CD4-positive, alpha-beta T cell treated with Interleukin-2 at 100 ng/mL for 4 hours (primary cell): Measurements from ENCODE around the gene GARIN5B.
"Not testable (repeated sequence)": the region's sequence is repeated elsewhere in the genome, so short reads cannot be mapped to it uniquely, and the experiment has no call there.

Source experiments
- DNase-seq: peaks from one replicate; pipeline ENCODE4 v3.0.0-alpha.2; 2020; ENCODE audit warnings: low spot score

The GARIN5B gene

DNA sequence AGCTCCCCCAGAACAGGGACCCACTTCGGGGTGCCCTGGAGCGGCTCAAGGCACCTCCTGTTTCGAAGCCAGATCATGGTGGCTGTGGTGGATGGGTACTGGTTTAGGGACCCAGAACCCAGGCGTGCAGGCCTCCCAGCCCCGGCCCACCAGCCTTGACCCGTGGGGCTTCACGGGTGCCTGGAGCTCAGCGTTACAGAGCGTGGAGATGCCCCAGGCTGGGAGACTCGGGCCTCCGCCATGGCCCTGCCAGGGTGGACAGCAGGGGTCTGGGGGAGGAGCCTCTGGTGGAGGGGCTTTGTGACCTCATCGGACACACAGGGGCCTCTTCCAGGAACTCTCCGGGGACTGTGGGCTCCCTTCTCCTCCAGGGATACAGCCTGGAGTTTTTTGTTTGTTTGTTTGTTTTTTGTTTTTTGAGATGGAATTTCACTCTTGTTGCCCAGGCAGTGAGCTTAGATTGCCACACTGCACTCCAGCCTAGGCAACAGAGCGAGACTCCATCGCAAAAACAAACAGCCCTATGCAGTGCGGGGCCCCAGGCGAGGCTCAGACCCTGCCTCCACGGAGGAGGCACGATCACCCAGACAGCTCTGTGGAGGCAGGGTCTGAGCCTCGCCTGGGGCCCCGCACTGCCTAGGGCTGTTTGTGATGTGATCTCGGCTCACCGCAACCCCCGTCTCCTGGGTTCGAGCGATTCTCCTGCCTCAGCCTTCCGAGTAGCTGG, at the start of gene GARIN5B:
TSS of gene GARIN5B (minus strand) at position 271 of the 727 bp plus-strand sequence. CDS start at position 77, 194 bp downstream.
- no peak for DNase-seq

DNA sequence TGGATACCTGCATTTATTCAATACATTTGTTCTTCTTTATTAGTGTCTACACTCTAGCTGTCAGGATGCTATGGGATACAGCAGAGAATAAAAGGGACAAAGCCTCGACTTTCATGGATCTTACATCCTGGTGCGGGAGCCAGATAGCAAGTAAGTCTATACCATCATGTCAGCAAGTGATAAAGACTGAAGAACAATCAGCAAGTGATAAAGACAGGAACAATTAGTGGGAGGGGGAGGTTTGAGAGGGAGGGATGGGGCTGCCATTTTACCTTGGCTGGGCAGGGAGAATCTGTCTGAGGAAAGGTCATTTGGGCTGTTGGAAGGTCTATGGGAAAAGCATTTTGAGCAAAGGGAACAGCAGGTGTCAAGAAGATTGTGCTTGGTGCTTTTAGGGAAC, 47.1 kb upstream of the GARIN5B start:
- DNase-seq = no peak

DNA sequence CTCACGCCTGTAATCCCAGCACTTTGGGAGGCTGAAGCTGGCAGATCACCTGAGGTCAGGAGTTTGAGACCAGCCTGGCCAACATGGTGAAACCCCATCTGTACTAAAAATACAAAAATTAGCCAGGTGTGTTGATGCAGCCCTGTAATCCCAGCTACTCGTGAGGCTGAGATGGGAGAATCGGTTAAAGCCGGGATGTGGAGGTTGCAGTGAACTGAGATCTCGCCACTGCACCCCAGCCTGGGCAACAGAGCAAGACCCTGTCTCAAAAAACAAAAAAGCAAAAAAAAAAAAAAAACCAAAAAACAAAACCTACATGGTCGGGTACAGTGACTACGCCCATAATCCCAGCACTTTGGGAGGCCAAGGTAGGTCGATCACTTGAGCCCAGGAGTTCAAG, 46.1 kb upstream of the GARIN5B start:
- DNase-seq = not testable (repeated sequence)

DNA sequence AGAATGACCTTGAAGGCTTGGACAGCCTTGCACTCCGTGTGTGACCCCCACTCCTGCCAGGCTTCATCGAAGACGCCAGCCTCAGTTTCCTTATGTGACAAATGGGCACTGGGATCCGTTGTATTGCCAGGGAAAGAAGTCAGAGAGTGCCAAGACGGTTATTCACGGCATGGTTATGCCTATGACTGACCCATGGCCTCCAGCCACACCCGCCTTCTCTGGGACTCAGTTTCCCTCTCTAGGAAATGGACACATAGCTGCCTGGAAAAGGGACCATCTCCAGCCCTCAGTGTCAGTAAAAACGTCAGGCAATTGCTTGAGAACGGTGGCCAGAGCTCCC, 45.4 kb upstream of the GARIN5B start:
- DNase-seq = no peak

DNA sequence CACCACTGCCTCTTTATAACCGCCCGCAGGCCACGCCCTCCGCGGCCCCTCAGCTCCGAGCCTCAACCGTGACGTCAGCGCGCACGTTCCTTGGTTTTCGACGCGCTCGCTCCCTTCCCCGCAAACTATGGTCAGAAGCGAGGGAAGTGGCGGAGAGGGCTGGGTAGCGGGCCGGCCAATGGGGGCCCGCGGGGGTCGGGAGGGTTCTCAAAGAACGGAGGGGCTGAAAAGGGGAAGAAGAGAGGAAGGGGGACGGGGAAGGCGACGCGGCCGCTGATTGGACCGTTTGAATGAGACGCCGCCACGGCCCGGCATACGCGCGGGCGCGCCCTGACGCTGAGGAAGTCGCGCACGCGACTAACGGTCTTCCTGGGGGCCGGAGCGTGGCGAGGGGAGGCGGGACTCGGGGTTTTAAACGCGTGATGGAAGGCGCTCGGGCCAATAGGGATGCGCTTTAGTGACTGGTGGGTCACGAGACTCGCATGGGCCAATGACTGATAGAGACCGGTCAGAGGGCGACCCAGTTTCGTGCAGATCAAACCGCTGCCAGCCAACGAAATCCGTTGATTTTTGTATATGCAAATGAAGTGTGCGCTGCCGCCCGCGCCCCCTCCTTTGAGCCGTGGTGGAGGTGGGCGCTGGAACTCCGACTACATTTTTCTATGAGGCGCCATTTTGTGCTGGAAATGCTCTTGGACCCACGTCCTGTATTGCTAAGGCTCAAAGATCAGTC, 44.9 kb upstream of the GARIN5B start:
- peak; percentile 98 for DNase-seq

DNA sequence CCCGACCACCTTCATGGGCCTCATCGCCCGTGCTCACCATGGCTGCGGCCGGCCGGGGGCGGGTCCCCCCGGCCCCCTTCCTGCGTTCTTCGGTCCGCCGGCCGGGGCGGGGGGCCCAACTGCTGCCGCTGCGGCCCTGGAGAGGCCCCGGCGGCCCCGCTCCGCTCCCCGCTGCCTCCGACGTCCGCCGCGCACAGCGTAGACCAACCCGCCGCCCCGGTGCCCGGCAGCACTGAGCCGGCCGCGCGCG, 44.4 kb upstream of the GARIN5B start, which contains the start of gene UBE2S:
TSS of gene UBE2S (minus strand) at position 239 of the 250 bp plus-strand sequence. CDS start at position 40, 199 bp downstream.
- DNase-seq = not testable (repeated sequence)

DNA sequence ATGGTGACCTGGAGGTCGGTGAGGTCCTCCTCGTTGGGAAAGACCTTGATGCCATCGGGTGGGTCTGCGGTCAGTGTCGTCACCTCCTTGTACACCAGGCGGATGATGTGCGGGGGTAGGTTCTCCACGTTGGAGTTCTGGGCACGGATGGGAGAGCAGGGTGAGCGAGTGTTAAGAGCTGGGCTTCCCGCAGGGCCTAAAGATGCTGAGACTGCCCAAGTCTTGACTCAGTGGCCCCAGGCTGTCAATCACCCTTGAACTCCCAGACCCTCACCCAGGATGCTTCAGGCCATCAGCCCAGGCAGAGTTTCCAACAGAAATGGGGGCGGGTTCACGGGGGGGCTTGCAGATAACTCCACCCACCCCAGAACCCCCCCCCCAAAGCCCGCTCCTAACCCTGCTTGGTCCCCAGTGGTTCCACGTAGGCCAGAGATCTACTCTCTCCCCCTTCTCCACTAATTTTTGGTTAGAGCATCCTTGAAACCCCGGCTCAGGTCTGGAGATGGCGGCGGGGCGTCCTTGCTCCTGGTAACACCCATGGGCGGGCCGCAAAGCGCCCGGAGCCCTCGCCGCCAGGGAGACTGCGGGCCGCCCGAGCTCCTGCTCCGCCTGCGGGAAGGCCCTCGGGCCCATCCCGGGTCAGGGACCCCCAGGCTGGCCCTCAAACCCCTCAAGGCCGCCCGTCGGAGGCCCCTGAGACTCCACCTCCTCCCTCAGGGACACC, 43.9 kb upstream of the GARIN5B start:
- peak; percentile 16 for DNase-seq

DNA sequence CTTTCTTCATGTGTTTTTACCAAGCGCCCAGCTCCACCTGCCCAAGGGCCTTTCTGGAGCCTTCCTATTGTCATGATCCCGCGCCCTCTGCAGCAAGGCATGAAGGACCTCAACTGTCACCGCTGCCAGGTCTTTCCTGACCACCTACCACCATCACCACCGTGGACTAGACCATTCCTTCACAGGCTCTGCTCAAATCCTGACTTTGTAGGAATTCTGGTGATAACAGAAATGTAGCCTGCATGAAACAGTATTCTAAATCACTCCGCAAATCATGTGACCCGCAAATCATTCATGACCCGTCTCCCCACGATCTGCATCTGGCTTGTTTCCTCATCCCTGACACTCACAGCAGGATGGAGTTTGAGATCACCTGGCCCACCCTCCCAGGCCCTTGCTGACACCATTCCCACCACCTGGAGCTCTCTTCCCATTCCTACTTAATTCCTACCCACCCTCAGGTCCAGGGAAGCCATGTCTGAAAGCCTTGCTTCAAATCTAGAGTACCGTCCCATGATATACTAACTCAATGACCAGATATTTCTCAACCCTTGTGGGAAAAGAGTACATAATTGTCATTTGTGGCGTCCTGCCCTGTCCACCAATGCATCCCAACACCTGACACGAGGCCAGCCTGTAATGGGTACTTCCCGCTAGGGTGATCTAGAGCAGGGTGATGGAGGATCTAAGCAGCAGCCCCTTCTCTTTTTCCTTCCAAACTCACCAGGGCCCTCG, 43.2 kb upstream of the GARIN5B start:
- no peak for DNase-seq

DNA sequence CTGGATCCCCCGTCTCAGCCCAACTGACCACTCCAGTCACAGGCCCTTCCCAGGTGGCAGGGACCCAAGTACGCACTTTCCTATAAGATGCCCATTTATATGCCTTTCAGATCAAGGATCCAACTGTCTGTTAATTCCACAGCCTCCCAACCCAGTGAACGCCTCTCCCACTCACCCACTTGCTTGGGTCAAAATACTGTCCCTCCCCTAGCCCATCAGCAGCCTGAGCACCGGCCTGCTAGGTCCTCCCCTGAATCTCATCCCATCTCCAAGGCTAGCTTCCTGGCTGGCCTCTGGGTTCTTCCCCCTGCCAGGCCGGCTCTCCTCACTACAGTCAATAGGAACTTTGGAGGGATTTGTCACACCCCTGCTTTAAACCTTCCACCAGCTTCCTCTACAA, 42.6 kb upstream of the GARIN5B start:
- no peak for DNase-seq

DNA sequence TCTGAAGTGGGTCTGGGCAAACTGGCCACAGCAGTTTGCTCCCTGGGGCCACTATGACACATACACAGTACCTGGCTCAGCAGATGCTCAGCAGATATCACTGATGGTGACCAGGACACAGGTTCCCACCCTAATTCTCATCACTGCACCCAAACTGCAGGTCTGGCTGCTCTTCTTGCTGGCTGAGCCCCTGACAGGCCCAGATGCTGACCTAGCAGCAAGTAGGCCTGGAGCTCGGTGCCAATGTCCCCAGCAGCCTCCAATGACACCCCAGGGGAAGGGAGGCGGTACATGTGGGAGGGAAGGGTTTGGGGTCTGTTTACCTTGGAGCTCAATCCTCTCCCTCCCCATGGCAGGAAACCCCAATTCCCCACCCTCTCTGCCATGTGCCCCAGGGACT, 39.4 kb upstream of the GARIN5B start:
- no peak for DNase-seq

DNA sequence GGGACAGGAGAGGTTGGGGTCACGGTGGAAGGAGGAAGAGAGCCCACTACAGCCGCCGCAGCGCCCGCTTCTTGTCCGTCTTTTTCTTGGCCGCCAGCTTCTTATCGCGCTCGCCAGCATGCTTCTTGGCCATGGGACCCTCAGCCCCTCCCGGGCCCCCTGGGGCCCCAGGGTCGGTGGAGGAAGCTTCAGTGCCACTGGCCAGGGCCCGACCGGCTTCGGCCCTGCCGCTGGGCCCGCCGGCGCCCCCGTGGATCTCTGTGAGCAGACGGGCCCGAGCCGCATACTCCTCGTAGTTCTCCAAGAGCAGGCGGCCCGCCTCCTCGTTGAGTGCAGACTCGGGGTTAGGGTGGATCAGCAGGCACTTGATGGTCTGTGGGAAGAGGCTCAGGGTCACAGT, 38.3 kb upstream of the GARIN5B start:
- not testable (repeated sequence) for DNase-seq

DNA sequence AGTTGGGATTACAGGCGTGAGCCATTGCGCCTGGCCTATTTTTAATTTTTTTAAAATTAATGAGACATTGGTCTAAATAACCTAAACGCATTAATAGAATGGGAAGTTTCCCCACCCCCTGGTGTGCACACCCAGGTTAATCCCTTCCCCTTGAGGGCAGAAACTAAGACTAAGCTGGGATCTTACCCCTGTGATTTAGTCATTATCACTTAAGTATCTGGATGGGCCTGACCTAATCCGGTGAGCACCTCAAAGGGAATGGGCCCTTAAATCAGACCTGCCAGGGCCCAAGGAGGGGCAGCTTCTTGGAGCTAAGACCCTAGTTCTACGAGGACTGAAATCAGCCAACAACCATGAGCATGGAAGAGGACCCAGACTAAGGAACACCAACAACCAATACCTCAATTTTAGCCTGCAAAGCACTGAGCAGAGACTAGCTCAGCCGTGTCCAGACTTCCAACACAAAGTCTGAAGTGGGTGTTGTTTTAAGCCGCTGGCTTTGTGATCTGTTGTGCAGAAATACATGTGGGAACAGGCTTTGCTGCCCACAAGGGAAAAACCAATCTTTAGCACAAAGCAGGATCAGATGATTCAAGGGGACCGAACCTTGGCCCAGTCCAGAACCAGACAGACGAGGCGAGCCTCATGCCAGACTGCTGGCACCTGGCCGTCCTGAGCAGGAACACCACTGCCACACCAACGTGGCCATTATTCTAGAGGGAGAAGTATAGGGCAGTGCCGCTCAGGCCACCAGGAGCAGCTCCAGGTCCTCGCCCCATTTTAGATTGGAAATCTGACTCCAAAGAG, 37.4 kb upstream of the GARIN5B start:
- DNase-seq = no peak

DNA sequence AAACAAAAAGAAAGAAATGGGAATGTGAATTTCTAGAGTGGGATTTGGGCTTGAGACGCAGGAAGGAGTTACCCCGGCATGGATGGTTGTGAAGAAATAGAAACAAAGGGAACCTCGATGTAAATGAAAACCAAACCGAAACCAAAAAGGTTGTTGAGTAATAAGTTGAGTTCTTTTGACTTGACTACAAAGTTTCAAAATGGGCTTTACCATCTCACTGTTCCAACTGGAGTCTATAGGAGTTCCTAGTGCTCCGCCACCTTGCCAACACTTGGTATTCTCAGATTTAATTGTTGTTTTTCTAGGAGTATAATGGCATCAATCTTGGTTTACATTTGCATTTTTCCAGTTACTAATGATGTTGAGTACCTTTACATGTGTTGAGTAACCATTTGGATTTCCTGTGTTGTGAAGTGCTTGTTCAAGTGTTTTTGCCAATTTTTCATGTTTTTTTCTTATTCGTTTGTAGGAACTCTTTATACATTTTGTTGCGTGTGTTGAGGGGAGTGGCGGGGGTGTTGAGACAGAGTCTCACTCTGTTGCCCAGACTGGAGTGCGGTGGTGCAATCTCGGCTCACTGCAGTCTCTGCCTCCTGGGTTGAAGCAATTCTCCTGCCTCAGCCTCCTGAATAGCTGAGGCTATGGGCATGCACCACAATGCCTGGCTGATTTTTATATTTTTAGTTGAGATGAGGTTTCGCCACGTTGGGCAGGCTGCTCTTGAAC, 35.3 kb upstream of the GARIN5B start:
- DNase-seq = no peak

DNA sequence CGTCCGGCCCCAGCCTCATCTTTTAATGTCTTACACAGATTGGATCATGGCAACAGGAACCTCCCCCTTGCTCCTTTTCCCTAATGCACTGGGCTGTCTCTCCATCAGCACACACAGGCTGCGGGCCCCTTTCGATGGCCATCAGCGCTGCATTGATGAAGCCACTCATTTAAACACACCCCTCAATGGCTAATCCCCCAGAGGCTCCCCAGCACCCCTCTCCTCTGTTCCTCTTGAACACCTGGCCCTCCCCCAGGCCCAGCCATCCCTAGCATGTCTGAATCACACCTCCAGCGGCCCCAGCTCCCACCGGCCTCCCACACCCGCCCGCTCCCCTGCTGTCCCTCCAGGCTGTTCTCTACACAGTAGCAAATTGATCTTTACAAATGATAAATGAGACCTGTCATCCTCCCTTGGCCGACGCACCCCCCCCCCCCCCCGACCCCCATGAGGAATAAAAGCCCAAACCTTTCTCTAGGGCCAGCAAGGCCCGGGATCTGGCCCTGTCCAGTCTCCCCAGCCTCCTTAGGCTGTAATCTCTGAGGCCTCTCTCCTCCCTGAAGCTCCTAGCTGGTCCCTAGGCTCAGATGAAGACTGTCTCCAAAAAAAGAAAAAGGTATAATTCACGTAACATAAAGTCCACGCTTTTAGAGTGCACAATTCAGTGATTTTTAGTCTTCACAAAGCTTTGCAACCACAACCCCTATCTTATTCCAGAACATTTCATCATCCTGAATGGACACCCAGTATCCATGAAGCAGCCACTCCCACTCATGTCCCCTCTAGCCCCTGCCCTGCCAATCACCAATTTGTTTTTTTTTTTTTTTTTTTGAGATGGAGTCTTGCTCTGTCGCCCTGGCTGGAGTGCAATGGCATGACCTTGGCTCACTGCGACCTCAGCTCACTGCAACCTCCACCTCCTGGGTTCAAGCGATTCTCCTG, 30.0 kb upstream of the GARIN5B start:
- DNase-seq = no peak

DNA sequence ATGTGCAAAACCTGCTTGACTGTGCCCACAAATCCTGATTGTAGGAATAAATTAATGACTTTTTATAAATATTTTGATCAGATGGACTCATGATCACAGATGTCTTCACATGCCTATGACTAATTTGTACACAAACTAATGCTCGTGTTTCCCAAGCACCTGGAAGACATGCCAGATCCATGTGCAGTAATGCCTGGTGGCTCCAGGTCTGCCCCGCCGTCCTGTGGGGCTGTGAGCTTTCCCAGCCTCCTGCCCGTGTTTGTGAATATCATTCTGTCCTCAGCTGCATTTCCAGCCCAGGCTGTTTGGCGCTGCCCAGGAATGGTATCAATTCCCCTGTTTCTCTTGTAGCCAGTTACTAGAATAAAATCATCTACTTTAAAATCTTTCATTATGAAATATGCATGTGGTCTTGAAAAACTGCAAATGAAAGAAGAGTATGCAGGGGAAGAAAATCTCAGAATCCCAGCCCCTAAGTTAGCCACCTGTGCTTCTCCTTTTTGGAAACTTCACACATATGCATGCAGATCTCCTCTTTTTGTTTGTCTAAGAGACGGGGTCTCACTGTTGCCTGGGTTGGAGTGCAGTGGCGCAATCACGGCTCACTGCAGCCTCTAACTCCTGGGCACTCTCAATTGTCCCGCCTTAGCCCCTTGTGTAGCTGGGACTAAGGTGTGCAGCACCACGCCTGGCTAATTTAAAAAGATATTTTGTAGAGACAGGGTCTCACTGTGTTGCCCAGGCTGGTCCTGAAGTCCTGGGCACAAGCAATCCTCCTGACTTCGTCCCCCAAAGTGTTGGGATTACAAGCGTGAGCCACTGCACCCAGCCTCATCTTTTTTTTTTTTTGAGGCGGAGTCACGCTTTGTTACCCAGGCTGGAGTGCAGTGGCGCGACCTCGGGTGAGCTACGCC, 28.9 kb upstream of the GARIN5B start:
- DNase-seq = no peak

DNA sequence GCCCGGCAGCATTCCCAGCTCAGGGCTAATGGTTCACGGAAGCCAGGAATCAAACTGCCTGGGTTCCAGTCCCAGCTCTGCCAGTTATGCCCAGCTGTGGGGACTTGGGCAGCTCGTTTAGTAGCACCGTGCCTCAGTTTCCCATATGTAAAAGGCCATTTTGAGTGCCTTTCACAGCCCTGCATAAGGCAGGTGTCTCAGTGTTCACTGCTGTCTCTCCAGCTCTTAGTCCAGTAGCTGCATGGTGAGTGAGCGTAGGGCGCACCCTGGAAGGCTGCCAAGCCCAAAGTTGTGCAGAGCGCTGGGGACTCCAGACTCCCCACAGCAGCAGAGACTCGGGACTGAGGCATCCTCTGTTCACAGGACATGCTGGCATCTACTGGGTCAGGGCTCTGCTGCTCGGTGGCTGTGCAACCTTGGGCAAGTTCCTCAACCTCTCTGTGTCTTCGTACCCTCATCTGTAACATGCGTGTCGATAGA, 28.2 kb upstream of the GARIN5B start:
- no peak for DNase-seq

DNA sequence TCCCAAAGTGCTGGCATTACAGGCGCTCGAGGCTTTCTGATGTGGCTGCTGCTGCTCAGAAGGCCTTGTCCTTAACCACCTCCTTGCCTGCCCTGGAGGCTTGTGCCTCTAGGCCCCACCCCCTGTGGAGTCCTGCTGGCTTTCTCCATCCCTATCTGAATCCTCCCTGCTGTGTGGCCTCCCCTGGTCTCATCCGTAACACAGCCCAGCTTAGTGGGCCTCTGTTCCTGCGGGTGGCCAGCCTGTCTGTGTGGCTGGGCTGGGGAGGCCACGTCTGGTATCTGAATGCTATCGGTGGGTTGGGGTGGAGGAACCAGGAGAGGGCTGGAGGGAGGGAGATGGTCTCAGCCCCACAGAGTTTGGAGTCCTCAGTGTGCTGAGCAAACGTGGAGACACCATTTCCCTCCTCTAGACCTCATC, 27.4 kb upstream of the GARIN5B start:
- no peak for DNase-seq
